ENCODE data around the gene KIAA0930.

Gene KIAA0930

GRCh38 chr22:45212992-45213751, 27.5 kb downstream of the KIAA0930 start:
- DNase-seq, result no peak

GRCh38 chr22:45212306-45212709, 28.4 kb downstream of the KIAA0930 start:
- DNase-seq, result no peak

GRCh38 chr22:45211848-45212247, 28.8 kb downstream of the KIAA0930 start:
- no peak for DNase-seq

- DNase-seq, result no peak
Measured at GRCh38 chr22:45211435-45211834, 29.3 kb downstream of the KIAA0930 start.

GRCh38 chr22:45210991-45211390, 29.7 kb downstream of the KIAA0930 start:
- no peak for DNase-seq

GRCh38 chr22:45210577-45210976, 30.1 kb downstream of the KIAA0930 start:
- no peak for DNase-seq

GRCh38 chr22:45210174-45210573, 30.5 kb downstream of the KIAA0930 start:
- no peak for DNase-seq

GRCh38 chr22:45208993-45209838, 31.5 kb downstream of the KIAA0930 start:
- DNase-seq, result no peak

- no peak for DNase-seq
Measured at GRCh38 chr22:45208696-45208992, 32.0 kb downstream of the KIAA0930 start.

GRCh38 chr22:45207981-45208664, 32.6 kb downstream of the KIAA0930 start:
- DNase-seq, result no peak

GRCh38 chr22:45207533-45207932, 33.2 kb downstream of the KIAA0930 start:
- no peak for DNase-seq

GRCh38 chr22:45206233-45206632, 34.5 kb downstream of the KIAA0930 start:
- no peak for DNase-seq

- DNase-seq, result no peak
Measured at GRCh38 chr22:45205276-45205925, 35.3 kb downstream of the KIAA0930 start.

GRCh38 chr22:45204819-45205218, 35.9 kb downstream of the KIAA0930 start:
- no peak for DNase-seq

GRCh38 chr22:45204241-45204640, 36.5 kb downstream of the KIAA0930 start:
- no peak for DNase-seq

- no peak for DNase-seq
Measured at GRCh38 chr22:45203150-45203951, 37.3 kb downstream of the KIAA0930 start.

- no peak for DNase-seq
Measured at GRCh38 chr22:45202333-45203149, 38.2 kb downstream of the KIAA0930 start.

GRCh38 chr22:45201678-45202332, 38.9 kb downstream of the KIAA0930 start:
- no peak for DNase-seq

GRCh38 chr22:45200860-45201511, 39.7 kb downstream of the KIAA0930 start:
- no peak for DNase-seq

- no peak for DNase-seq
Measured at GRCh38 chr22:45200230-45200629, 40.5 kb downstream of the KIAA0930 start.

Measured in DMS79 (cell line).